Peyer's patch (tissue), 4 donors: ENCODE data around the gene TRMT112.

ENCODE experiments used
- POLR2A ChIP-seq, 2 donors: fragments of 450-650 bp; IDR thresholded peaks; one replicate each; pipeline ENCODE4 v1.5.1; 2017; ENCODE audit warnings: antibody characterized with exemption in 2 of 2, mild to moderate bottlenecking in 2 of 2, moderate library complexity in 2 of 2
- TF ChIP-seq, protein P1 (sequence below), 6 experiments: fragments of 450-650 bp in 4 of 6; fragments of 200-600 bp in 2 of 6; sonication (generic) in 1 of 6; IDR thresholded peaks; one replicate each; pipeline ENCODE4 v1.5.1; 2017 to 2019; ENCODE audit warnings: antibody characterized with exemption in 6 of 6, mild to moderate bottlenecking in 3 of 6, moderate library complexity in 1 of 6

DNA sequence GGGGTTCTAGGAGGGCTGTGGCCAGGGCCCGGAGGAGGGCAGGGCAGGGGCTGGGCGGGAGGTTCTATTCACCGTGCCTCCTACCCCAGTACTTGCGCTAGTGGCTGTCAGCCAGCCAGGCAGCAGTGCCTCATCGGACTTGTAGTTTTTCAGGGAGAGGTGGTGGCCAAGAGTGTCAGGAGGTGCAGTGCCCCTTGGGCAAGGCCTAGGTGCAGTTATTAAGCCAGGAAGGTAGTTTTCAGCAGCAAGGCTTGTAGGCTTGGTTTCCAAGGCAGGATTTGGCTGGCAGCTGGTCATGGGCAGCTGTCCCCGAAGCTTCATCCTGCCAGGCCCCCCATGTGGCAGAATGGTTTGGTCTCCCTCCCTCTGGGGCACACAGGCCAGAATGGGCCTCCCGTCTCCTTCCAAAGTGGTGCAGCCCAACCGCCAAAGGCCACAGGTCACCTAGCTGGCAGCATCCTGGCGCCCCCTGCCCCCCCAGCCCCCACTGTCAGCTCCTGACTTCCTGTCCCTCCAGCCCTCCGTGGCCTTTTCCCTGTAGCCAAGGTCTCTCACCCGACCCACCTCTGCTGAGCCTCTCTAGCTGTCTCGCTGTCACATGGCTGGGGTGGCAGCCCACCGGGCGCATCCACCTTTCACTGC lies 31.1 kb upstream of the TRMT112 start:
- TF ChIP-seq, protein P1, sequence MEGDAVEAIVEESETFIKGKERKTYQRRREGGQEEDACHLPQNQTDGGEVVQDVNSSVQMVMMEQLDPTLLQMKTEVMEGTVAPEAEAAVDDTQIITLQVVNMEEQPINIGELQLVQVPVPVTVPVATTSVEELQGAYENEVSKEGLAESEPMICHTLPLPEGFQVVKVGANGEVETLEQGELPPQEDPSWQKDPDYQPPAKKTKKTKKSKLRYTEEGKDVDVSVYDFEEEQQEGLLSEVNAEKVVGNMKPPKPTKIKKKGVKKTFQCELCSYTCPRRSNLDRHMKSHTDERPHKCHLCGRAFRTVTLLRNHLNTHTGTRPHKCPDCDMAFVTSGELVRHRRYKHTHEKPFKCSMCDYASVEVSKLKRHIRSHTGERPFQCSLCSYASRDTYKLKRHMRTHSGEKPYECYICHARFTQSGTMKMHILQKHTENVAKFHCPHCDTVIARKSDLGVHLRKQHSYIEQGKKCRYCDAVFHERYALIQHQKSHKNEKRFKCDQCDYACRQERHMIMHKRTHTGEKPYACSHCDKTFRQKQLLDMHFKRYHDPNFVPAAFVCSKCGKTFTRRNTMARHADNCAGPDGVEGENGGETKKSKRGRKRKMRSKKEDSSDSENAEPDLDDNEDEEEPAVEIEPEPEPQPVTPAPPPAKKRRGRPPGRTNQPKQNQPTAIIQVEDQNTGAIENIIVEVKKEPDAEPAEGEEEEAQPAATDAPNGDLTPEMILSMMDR (IDR thresholded peaks at IDR 0.05), result no peak
- no peak for TF ChIP-seq POLR2A (IDR thresholded peaks at IDR 0.05)
